ENCODE data around the gene RNLS. TPM values are rescaled to one million over a fixed set of nuclear protein-coding genes. Genes with fewer than 3 reads are reported as not detected.

The RNLS gene
- total RNA-seq, 1 donor from 2014 or later: 24.7 TPM

DNA sequence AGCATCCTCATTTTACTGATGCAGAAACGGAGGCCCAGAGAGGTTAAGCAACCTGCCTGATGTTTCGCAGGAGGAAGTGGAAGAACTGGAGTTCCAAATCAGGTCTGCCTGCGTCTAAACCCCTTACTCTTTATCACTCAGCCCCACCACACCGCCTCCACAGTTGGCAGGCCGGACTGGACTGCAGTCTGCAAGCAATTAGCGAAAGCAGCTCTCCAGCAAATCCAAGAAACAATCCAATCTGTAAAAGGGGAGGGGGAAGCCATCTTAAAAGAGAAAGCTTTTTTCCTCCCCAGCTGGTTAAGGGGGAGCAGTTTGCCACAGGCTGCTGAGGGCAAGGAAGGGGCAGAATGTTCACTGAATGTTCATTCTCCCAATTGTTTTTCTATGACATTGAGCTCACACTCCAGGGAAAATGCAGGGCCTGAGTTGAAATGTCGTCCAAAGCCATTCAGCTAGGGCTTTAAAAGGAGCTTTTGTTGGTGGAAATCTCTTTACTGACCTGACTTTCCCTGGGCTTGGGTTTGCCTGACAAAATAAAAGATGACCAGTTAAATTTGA lies 350.1 kb downstream of the RNLS start:
- TF ChIP-seq, protein P1, sequence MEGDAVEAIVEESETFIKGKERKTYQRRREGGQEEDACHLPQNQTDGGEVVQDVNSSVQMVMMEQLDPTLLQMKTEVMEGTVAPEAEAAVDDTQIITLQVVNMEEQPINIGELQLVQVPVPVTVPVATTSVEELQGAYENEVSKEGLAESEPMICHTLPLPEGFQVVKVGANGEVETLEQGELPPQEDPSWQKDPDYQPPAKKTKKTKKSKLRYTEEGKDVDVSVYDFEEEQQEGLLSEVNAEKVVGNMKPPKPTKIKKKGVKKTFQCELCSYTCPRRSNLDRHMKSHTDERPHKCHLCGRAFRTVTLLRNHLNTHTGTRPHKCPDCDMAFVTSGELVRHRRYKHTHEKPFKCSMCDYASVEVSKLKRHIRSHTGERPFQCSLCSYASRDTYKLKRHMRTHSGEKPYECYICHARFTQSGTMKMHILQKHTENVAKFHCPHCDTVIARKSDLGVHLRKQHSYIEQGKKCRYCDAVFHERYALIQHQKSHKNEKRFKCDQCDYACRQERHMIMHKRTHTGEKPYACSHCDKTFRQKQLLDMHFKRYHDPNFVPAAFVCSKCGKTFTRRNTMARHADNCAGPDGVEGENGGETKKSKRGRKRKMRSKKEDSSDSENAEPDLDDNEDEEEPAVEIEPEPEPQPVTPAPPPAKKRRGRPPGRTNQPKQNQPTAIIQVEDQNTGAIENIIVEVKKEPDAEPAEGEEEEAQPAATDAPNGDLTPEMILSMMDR (IDR thresholded peaks at IDR 0.05; ENCODE audit: insufficient read depth, low read length, poor library complexity, severe bottlenecking): no peak
- no peaks in the 10 kb centered on the region for H3K27me3 ChIP-seq (ENCODE audit: control insufficient read depth, insufficient read depth, low read length)
- DNase-seq (ENCODE audit: low read depth): no peak
- no peak overlapping the region for H3K4me3 ChIP-seq (ENCODE audit: low read depth, low read length)
- H3K36me3 ChIP-seq (ENCODE audit: control insufficient read depth, insufficient read depth, low read length): no peaks in the 10 kb centered on the region

DNA sequence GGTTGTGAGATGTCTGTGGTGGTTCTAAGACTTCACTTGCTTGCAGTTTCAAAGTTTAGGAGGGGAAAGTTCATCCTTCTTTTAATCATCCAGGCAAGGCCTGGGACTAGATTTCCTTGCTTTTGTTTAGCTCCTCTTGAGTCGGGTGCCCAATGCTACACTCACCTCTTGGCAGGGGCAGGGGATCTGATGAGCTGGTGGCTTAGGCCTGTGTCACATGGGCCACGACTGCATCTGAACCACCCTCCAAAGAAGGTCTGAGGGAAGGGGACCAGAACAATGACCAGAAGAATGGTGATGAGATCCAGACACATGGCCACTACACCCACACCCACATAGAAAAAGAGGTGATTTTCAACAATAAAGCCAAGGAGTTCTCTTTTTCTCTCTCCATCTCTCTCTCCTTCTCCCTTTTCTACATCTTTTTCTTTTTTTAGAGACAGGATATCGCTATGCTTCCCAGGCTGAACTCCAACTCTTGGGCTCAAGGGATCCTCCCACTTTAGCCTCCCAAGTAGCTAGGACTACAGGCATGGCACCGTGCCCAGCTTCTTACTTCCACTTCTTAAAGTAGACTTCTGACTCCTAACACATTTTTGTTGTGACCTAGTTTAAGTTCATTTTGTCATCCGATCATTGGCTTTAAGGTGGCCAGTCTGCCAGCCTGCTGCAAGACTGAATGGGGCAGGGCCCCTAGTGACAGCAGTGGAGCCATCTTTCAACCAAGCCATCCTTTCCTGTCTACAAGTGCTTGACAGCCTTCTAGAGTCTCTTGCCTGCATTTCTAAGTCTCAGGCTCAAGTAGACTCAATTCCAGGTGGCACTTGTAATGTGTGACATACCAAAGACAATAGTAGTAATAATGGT lies 350.9 kb downstream of the RNLS start:
- Histone ChIP-seq H3K36me3 (ENCODE audit: control insufficient read depth, insufficient read depth, low read length) (no peaks in the 10 kb centered on the region), H3K4me3 (ENCODE audit: low read depth, low read length) (no peak overlapping the region), H3K27me3 (ENCODE audit: control insufficient read depth, insufficient read depth, low read length) (no peaks in the 10 kb centered on the region)
- no peak for DNase-seq (ENCODE audit: low read depth)
- TF ChIP-seq, protein P1 (IDR thresholded peaks at IDR 0.05; ENCODE audit: insufficient read depth, low read length, poor library complexity, severe bottlenecking): no peak

DNA sequence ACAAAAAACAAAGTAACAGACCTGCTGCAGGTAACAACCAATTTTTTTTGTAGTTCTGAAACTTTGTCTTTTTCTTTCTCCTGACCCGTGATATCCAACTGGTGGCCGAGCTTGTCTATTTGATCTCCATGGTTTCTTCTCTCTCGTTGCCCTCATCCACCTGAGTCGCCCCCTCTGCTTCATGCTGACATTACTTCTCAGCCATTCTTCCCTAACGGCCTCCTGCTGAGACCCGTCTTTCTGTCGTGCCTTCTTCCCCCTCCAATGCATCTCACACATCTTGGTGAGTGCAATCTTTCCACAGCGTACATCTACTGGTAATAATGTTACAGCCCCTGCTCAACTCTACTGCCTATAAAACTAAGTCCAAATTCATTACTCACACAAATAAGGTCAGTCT lies 352.9 kb downstream of the RNLS start:
- Histone ChIP-seq H3K36me3 (ENCODE audit: control insufficient read depth, insufficient read depth, low read length) (no peaks in the 10 kb centered on the region), H3K4me3 (ENCODE audit: low read depth, low read length) (no peak overlapping the region), H3K27me3 (ENCODE audit: control insufficient read depth, insufficient read depth, low read length) (no peaks in the 10 kb centered on the region)
- TF ChIP-seq, protein P1 (IDR thresholded peaks at IDR 0.05; ENCODE audit: insufficient read depth, low read length, poor library complexity, severe bottlenecking): no peak
- no peak for DNase-seq (ENCODE audit: low read depth)

DNA sequence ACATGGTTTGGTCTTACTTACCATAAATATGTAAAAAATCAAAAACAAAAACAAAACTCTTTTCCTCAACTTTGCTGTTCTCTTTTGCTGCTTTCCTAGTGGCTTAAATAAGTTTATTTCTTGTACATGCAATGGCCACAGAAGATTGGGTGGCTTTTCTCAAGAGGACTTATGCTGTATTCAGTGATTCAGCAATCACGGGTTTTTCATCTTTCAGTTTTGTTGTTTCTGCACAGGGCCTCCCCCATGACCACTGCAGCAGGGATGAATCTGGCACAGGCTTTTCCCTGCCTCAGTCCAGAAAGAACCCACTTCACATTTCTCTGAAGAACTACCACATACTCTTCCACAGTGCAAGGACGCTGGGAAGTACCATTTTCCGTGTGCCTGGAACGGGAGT lies 355.0 kb downstream of the RNLS start:
- Histone ChIP-seq H3K36me3 (ENCODE audit: control insufficient read depth, insufficient read depth, low read length) (no peaks in the 10 kb centered on the region), H3K27me3 (ENCODE audit: control insufficient read depth, insufficient read depth, low read length) (no peaks in the 10 kb centered on the region), H3K4me3 (ENCODE audit: low read depth, low read length) (no peak overlapping the region)
- DNase-seq (ENCODE audit: low read depth): no peak
- TF ChIP-seq, protein P1 (IDR thresholded peaks at IDR 0.05; ENCODE audit: insufficient read depth, low read length, poor library complexity, severe bottlenecking): no peak

DNA sequence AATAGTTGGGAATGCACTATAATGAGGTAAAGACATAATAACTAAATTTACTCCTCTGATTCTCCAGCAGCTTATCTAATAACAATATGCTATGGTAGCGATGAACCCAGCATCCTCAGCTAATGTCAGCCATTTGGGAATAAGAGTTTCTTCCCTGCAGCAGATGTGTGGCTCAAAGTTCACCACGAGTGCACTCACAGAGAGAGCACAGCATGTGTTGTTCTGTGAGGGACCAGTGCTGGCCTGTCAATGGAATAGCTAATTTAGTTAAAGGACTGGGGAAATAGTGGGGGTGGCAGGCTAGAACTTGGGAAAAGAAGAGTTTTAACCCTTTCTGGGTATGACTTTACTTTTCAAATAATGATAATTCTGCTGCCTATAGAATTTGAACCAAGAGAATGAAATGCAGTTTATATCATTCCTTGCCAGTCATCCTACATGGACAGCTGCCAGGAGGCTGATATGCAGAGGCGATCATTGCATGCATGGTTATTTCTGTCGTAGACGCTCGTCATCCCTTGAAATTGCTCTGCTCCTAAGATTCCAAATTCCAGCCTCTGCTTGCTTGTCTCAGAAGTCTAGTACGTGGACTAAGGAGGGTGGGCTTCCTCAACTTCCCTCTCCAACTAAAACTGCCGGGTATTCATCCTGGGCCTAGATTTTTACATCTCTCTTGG lies 355.6 kb downstream of the RNLS start:
- DNase-seq (ENCODE audit: low read depth): no peak
- Histone ChIP-seq H3K36me3 (ENCODE audit: control insufficient read depth, insufficient read depth, low read length) (no peaks in the 10 kb centered on the region), H3K27me3 (ENCODE audit: control insufficient read depth, insufficient read depth, low read length) (no peaks in the 10 kb centered on the region), H3K4me3 (ENCODE audit: low read depth, low read length) (no peak overlapping the region)
- TF ChIP-seq, protein P1 (IDR thresholded peaks at IDR 0.05; ENCODE audit: insufficient read depth, low read length, poor library complexity, severe bottlenecking): no peak
